ENCODE results near the gene PPFIBP2.

- TF ChIP-seq CTCF (IDR thresholded peaks at IDR 0.05 in 2 of 3, conservative IDR thresholded peaks at IDR 0.05 in 1 of 3; ENCODE audit: borderline replicate concordance in 1 of 3, insufficient read depth in 1 of 3, low read depth in 2 of 3, low read length in 2 of 3) (no peak), POLR2A (IDR thresholded peaks at IDR 0.05; ENCODE audit: borderline replicate concordance, extremely low read depth, insufficient read depth, insufficient read length) (no peak), ZFX (IDR thresholded peaks at IDR 0.05) (no peak), TCF7L2 (IDR thresholded peaks at IDR 0.05; ENCODE audit: borderline replicate concordance, extremely low read depth, insufficient read depth, insufficient read length) (no peak), ZNF274 (IDR thresholded peaks at IDR 0.05; ENCODE audit: low read depth, low read length) (no peak), EZH2 (IDR thresholded peaks at IDR 0.05) (no peak), RAD21 (IDR thresholded peaks at IDR 0.05; ENCODE audit: low read depth) (no peak), POLR2AphosphoS5 (IDR thresholded peaks at IDR 0.05; ENCODE audit: low read depth, low read length) (no peak), EZH2phosphoT487 (IDR thresholded peaks at IDR 0.05; ENCODE audit: borderline replicate concordance) (no peak), CEBPB (IDR thresholded peaks at IDR 0.05; ENCODE audit: low read depth) (no peak), JUND (IDR thresholded peaks at IDR 0.05) (no peak)
- TF ChIP-seq, protein P1, sequence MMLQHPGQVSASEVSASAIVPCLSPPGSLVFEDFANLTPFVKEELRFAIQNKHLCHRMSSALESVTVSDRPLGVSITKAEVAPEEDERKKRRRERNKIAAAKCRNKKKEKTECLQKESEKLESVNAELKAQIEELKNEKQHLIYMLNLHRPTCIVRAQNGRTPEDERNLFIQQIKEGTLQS (IDR thresholded peaks at IDR 0.05), result no peak
- TF ChIP-seq, protein P2, sequence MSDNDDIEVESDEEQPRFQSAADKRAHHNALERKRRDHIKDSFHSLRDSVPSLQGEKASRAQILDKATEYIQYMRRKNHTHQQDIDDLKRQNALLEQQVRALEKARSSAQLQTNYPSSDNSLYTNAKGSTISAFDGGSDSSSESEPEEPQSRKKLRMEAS (IDR thresholded peaks at IDR 0.05), result no peak
- TF ChIP-seq, protein P3, sequence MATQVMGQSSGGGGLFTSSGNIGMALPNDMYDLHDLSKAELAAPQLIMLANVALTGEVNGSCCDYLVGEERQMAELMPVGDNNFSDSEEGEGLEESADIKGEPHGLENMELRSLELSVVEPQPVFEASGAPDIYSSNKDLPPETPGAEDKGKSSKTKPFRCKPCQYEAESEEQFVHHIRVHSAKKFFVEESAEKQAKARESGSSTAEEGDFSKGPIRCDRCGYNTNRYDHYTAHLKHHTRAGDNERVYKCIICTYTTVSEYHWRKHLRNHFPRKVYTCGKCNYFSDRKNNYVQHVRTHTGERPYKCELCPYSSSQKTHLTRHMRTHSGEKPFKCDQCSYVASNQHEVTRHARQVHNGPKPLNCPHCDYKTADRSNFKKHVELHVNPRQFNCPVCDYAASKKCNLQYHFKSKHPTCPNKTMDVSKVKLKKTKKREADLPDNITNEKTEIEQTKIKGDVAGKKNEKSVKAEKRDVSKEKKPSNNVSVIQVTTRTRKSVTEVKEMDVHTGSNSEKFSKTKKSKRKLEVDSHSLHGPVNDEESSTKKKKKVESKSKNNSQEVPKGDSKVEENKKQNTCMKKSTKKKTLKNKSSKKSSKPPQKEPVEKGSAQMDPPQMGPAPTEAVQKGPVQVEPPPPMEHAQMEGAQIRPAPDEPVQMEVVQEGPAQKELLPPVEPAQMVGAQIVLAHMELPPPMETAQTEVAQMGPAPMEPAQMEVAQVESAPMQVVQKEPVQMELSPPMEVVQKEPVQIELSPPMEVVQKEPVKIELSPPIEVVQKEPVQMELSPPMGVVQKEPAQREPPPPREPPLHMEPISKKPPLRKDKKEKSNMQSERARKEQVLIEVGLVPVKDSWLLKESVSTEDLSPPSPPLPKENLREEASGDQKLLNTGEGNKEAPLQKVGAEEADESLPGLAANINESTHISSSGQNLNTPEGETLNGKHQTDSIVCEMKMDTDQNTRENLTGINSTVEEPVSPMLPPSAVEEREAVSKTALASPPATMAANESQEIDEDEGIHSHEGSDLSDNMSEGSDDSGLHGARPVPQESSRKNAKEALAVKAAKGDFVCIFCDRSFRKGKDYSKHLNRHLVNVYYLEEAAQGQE (IDR thresholded peaks at IDR 0.05; ENCODE audit: low read depth), result no peak
Measured at GRCh38 chr11:7524462-7525235, 10.8 kb downstream of the PPFIBP2 start.

All from HCT116 (cell line).